ENCODE data around the gene COPZ1.

COPZ1 gene

DNA sequence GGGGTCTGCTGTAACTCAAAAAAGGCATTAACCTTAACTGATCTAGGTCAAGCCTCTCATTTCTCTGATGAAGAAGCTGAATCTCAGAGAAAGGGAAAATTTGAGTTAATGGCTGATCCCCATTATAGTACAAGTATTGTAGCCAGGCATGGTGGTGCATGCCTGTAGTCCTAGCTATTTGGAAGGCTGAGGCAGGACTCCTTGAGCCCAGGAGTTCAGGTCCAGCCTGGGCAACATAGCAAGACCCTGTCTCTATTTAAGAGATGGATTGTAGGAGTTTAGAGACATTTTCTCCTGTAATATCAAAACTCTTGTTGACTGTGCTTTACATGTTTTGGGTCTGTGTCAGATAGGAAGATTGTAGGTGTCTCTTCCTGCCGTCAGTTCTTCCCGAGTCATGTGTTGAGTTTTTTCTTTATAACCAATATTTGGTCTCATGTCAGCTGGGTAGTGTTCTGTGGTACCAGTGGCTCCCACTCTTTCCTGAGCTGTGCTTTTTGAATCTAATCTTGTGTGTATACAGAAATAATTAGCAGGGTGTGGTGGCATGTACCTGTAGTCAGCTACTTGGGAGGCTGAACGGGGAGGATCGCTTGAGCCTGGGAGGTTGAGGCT lies 8.6 kb downstream of the COPZ1 start:
- H3K27ac ChIP-seq, result no peak overlapping the region

DNA sequence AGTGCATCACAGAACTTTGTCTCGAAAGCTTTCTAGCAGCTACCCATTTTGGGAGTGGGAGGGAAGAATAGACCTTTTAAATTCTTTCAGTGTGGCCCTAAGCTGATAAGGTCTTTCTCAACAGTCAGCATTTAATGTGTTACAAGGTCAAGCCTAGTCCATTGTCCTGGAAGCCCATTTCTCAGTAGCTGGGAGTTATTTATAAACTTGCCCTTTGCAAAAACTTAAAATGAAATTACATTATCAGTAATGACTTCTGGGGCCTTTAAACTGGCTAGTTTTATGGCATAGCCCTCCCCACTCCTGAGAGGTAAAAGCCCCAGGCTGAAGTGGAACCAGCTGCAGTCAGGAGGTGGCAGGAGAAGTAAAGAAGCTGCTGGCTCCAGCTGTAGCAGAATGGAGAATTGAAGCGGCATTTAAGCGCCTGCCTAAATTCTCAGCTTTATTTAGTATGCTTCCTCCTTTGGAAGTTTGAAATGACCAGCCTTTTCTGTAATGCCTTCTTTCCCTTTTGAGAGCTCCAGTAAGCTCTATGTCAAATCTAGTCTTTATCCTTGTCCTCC lies 12.4 kb downstream of the COPZ1 start:
- TF ChIP-seq, protein P1, sequence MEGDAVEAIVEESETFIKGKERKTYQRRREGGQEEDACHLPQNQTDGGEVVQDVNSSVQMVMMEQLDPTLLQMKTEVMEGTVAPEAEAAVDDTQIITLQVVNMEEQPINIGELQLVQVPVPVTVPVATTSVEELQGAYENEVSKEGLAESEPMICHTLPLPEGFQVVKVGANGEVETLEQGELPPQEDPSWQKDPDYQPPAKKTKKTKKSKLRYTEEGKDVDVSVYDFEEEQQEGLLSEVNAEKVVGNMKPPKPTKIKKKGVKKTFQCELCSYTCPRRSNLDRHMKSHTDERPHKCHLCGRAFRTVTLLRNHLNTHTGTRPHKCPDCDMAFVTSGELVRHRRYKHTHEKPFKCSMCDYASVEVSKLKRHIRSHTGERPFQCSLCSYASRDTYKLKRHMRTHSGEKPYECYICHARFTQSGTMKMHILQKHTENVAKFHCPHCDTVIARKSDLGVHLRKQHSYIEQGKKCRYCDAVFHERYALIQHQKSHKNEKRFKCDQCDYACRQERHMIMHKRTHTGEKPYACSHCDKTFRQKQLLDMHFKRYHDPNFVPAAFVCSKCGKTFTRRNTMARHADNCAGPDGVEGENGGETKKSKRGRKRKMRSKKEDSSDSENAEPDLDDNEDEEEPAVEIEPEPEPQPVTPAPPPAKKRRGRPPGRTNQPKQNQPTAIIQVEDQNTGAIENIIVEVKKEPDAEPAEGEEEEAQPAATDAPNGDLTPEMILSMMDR (conservative IDR thresholded peaks at IDR 0.05), result no peak
- TF ChIP-seq ZFX (IDR thresholded peaks at IDR 0.05), result no peak
- no peak overlapping the region for H3K27ac ChIP-seq

More for the DNA sequence above, 8.6 kb downstream of the COPZ1 start:
- no peak for TF ChIP-seq ZFX (IDR thresholded peaks at IDR 0.05)
- TF ChIP-seq, protein P1 (conservative IDR thresholded peaks at IDR 0.05), result no peak

DNA sequence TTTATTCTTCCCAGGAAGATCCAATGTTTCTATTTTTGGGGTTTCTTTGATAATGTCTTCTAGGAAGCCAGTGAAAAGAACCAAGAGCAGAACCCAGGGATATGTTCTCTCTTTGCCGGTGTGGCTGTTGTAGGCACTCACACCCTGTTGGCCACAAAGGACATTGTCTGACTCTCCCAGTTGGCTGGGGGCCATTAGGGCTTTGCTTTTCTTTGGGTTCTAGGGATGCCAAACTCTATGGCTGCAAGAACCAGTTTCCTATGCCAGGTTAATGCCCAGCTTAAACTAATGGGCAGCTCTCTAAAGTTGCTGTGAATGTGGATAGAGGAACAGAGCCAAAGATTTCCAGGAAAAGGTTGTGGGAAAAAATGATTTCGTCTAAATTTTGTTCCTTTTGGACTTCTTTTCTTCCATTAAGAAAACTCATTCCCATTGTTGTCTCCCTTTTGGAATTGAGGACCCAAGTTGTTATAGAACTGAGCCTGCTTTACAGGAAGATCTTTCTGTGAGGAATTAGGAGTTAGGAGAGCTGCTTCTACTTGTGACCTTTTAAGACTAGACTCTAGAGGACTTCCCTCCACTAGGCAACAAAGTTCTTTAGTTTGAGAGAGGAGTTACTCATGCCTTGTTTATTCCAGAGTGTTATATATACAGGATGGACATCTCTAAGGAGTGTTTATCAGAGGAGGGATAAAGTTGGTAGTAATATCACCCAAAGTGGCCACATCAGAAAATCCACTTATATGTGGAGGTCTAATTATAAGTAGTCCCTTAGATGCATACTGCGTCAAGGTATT lies 13.1 kb downstream of the COPZ1 start:
- no peak overlapping the region for H3K27ac ChIP-seq
- no peak for TF ChIP-seq ZFX (IDR thresholded peaks at IDR 0.05)
- TF ChIP-seq, protein P1 (conservative IDR thresholded peaks at IDR 0.05), result no peak

DNA sequence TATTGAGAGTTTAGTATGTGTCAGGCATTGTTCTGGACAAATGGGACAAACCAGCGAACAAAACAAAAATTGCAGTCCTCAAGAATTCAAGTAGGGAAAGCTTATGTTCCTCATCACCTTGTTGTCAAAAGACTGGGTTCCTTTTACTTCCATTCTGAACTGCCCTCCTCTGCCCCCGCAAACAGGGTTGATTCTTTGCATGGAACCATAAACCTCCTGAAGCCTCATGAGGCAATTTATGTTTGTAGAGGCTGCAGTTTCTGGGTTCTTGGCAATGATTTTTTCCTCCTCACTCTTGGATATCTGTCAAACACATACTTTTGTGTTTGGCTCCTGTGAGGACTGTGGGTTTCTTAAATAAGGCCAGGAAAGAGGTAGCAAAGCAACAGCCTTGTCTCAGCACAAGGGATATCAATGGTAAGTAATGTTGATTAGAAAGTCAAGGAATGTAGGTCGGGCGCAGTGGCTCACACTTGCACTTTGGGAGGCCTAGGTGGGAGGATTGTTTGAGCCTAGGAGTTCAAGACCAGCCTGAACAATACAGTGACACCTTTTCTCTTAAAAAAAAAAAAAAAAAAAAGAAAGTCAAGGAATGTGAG lies 13.9 kb downstream of the COPZ1 start:
- H3K27ac ChIP-seq, result no peak overlapping the region
- no peak for TF ChIP-seq ZFX (IDR thresholded peaks at IDR 0.05)
- TF ChIP-seq, protein P1 (conservative IDR thresholded peaks at IDR 0.05), result no peak

DNA sequence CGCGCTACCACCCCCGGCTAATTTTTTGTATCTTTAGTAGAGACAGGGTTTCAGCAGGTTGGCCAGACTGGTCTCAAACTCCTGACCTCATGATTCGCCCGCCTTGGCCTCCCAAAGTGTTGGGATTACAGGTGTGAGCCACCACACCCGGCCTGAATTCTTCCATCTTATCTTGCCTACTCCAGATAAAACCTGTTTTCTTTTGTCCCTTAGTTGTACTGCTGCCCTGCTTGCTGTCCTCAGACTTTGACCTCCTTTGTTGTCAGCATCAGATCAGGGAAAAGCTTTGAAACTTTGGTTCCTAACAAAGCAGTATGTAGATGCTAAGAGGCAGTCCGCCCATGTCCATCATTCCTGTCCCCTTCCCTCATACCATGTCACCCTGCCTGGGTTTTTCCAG lies 15.9 kb downstream of the COPZ1 start:
- no peak overlapping the region for H3K27ac ChIP-seq
- TF ChIP-seq ZFX (IDR thresholded peaks at IDR 0.05), result no peak
- TF ChIP-seq, protein P1 (conservative IDR thresholded peaks at IDR 0.05), result no peak

DNA sequence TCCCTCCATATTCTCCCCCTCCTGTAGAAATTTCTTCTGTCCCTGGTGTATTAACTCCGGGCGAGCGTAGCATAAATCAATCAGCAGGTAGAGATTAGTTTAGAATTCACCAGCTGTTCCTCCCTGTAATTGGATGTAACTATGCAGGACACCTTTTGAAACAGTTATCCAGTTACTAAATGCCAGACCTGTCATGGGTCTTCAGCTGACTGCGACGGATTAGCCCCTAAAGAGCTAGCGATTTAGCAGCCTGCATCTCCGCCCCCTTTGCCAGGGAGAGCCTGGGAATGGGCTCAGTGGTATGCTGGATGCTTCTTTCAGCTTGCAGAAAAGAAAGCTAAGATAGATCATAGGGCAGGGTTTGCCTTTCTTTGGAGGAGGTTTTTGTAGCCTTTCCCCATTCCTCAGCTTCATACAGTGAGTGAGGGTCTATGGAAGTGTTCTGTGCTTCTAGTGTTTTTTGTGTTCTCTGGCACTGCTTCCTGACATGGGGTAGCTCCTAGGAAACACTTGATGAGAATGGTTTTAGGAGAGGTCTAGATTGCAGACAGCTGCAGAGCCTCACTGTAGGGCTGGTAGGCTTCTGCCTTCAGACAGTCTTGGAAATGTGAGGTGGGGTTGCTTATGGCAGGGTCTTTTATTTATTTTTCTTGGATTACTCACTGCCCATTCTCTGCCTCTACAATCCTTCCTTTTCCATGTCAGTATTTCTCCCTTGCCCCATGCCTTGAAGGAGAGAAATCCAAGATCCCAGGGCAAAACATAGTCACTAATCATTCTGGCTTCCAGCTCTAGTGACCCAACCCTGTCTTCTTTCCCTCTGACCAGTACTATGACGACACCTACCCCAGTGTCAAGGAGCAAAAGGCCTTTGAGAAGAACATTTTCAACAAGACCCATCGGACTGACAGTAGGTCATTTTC lies 16.7 kb downstream of the COPZ1 start:
- no peak overlapping the region for H3K27ac ChIP-seq
- no peak for TF ChIP-seq ZFX (IDR thresholded peaks at IDR 0.05)
- TF ChIP-seq, protein P1 (conservative IDR thresholded peaks at IDR 0.05), result no peak

All from C4-2B (cell line).